Fibroblast of lung (primary cell): ENCODE data around the gene HCN3.

Source experiments
- EZH2 ChIP-seq: IDR thresholded peaks from 2 replicates; pipeline ENCODE4 v1.5.1; 2012; ENCODE audit warnings: low read length, control low read depth, mild to moderate bottlenecking; ENCODE audit errors: missing control alignments
- TF ChIP-seq, protein P1 (sequence below), 2 donors: IDR thresholded peaks in 1 of 2; conservative IDR thresholded peaks in 1 of 2; 1 replicate in 1 of 2; 2 replicates in 1 of 2; pipeline ENCODE4 v1.5.1; 2011 to 2012; ENCODE audit warnings: low read length in 2 of 2, control low read depth in 1 of 2, inconsistent platforms in 1 of 2, low read depth in 1 of 2, mild to moderate bottlenecking in 1 of 2

DNA sequence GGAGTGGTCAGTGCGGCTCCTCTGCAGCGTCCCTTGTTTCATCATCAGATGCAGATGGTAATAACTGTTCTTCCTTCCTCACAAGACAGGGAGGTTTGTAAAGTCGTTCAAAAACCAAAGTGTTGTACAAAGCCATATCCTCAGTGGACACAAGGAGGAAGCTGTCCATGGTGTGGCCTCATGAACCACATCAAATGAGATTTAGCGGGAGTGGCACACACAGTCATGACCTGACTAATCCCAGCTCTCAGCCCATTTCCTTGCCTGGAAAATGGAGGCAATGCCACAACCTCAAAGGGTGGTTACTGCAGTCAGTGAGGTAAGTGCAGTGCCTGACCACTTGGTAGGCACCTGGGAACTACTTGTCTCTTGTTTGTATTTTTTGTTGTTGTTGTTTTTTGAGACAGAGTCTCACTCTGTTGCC lies 35.4 kb upstream of the HCN3 start:
- TF ChIP-seq, protein P1, sequence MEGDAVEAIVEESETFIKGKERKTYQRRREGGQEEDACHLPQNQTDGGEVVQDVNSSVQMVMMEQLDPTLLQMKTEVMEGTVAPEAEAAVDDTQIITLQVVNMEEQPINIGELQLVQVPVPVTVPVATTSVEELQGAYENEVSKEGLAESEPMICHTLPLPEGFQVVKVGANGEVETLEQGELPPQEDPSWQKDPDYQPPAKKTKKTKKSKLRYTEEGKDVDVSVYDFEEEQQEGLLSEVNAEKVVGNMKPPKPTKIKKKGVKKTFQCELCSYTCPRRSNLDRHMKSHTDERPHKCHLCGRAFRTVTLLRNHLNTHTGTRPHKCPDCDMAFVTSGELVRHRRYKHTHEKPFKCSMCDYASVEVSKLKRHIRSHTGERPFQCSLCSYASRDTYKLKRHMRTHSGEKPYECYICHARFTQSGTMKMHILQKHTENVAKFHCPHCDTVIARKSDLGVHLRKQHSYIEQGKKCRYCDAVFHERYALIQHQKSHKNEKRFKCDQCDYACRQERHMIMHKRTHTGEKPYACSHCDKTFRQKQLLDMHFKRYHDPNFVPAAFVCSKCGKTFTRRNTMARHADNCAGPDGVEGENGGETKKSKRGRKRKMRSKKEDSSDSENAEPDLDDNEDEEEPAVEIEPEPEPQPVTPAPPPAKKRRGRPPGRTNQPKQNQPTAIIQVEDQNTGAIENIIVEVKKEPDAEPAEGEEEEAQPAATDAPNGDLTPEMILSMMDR (conservative IDR thresholded peaks at IDR 0.05 in 1 of 2, IDR thresholded peaks at IDR 0.05 in 1 of 2; ENCODE audit: low read depth in 1 of 2, low read length in 2 of 2) = no peak
- no peak for TF ChIP-seq EZH2
